ENCODE data around the gene HMGCS2. TPM values are rescaled to one million over a fixed set of nuclear protein-coding genes. Genes with fewer than 3 reads are reported as not detected.

Gene HMGCS2
- total RNA-seq, 2 donors from 2014 or later, result 7.1 to 20.2 TPM

GRCh38 chr1:119771770-119772169, 3.1 kb upstream of the HMGCS2 start:
- intact Hi-C loops (cut with DNase I), result no loop called here
- no peak for DNase-seq
- no peak for ATAC-seq

GRCh38 chr1:119771016-119771415, 2.3 kb upstream of the HMGCS2 start:
- intact Hi-C loops (cut with DNase I), result no loop called here
- no peak for ATAC-seq
- DNase-seq, result no peak

- ATAC-seq (no peak), DNase-seq (no peak)
- intact Hi-C loops (cut with DNase I), result no loop called here
These were observed 1.2 kb downstream of the HMGCS2 start for GRCh38 chr1:119767486-119767885.

GRCh38 chr1:119766374-119766794, 2.3 kb downstream of the HMGCS2 start:
- intact Hi-C loops (cut with DNase I), result no loop called here
- ATAC-seq (peak; percentile 72 to 82), DNase-seq (no peak)

- no peak for DNase-seq
- intact Hi-C loops (cut with DNase I), result no loop called here
- no peak for ATAC-seq
These were observed 4.5 kb downstream of the HMGCS2 start for GRCh38 chr1:119764220-119764619.

- ATAC-seq (no peak), DNase-seq (no peak)
- intact Hi-C loops (cut with DNase I), result no loop called here
These were observed 5.8 kb downstream of the HMGCS2 start for GRCh38 chr1:119762953-119763352.

- DNase-seq (no peak), ATAC-seq (no peak)
- intact Hi-C loops (cut with DNase I), result no loop called here
These were observed 6.3 kb downstream of the HMGCS2 start for GRCh38 chr1:119762409-119762808.

- intact Hi-C loops (cut with DNase I), result no loop called here
- DNase-seq (no peak), ATAC-seq (no peak)
These were observed 10.1 kb downstream of the HMGCS2 start for GRCh38 chr1:119758584-119758983.

GRCh38 chr1:119752592-119752991, 16.1 kb downstream of the HMGCS2 start:
- DNase-seq (no peak), ATAC-seq (no peak)
- intact Hi-C loops (cut with DNase I), result no loop called here

- no peak for ATAC-seq
- no peak for DNase-seq
- intact Hi-C loops (cut with DNase I), result loop anchor here in 1 of 2 donors (10.0 kb wide), 1 partner anchor 57 kb away; no protein-coding TSS in a partner anchor
These were observed 20.7 kb downstream of the HMGCS2 start for GRCh38 chr1:119748040-119748439.

- no peak for DNase-seq
- intact Hi-C loops (cut with DNase I), result loop anchor here in 1 of 2 donors (10.0 kb wide), 1 partner anchor 57 kb away; no protein-coding TSS in a partner anchor
- no peak for ATAC-seq
These were observed 21.3 kb downstream of the HMGCS2 start for GRCh38 chr1:119747451-119747850.

GRCh38 chr1:119745034-119745433, 23.7 kb downstream of the HMGCS2 start:
- intact Hi-C loops (cut with DNase I), result loop anchor here in 1 of 2 donors (10.0 kb wide), 1 partner anchor 60 kb away; no protein-coding TSS in a partner anchor
- ATAC-seq, result no peak
- DNase-seq, result no peak

GRCh38 chr1:119744598-119744942, 24.1 kb downstream of the HMGCS2 start:
- DNase-seq, result no peak
- no peak for ATAC-seq
- intact Hi-C loops (cut with DNase I), result loop anchor here in 1 of 2 donors (10.0 kb wide), 1 partner anchor 60 kb away; no protein-coding TSS in a partner anchor

GRCh38 chr1:119743776-119744597, 24.7 kb downstream of the HMGCS2 start:
- ATAC-seq, result peak; percentile 51 to 55
- intact Hi-C loops (cut with DNase I), result loop anchor here in 1 of 2 donors (10.0 kb wide), 1 partner anchor 61 kb away; no protein-coding TSS in a partner anchor
- DNase-seq, result peak; percentile 69

- DNase-seq (no peak), ATAC-seq (peak; percentile 23 to 45)
- intact Hi-C loops (cut with DNase I), result loop anchor here in 1 of 2 donors (10.0 kb wide), 1 partner anchor 61 kb away; no protein-coding TSS in a partner anchor
These were observed 25.4 kb downstream of the HMGCS2 start for GRCh38 chr1:119743308-119743707.

GRCh38 chr1:119742677-119743076, 26.0 kb downstream of the HMGCS2 start:
- DNase-seq (no peak), ATAC-seq (peak in 1 of 2 donors; percentile 5)
- intact Hi-C loops (cut with DNase I), result loop anchor here in 1 of 2 donors (10.0 kb wide), 1 partner anchor 62 kb away; no protein-coding TSS in a partner anchor

- intact Hi-C loops (cut with DNase I), result loop anchor here in 1 of 2 donors (10.0 kb wide), 1 partner anchor 63 kb away; no protein-coding TSS in a partner anchor
- peak; percentile 39 for DNase-seq
- ATAC-seq, result peak; percentile 79 to 82
These were observed 26.5 kb downstream of the HMGCS2 start for GRCh38 chr1:119742202-119742601.

GRCh38 chr1:119740896-119741780, 27.6 kb downstream of the HMGCS2 start:
- ATAC-seq, result no peak
- intact Hi-C loops (cut with DNase I), result loop anchor here in 1 of 2 donors (10.0 kb wide), 1 partner anchor 64 kb away; no protein-coding TSS in a partner anchor
- no peak for DNase-seq

GRCh38 chr1:119740261-119740660, 28.4 kb downstream of the HMGCS2 start:
- DNase-seq, result no peak
- ATAC-seq, result no peak
- intact Hi-C loops (cut with DNase I), result loop anchor here in 1 of 2 donors (10.0 kb wide), 1 partner anchor 65 kb away; no protein-coding TSS in a partner anchor
